IMR-90 (cell line): ENCODE data around the gene UPK2. TPM values are rescaled to one million over a fixed set of nuclear protein-coding genes. Genes with fewer than 3 reads are reported as not detected.

Experiments
- ATAC-seq: fragments of 200-7000 bp; cut with Tn5 transposase; 2 replicates; pipeline ENCODE4 v1.9.1; 2020; ENCODE audit warnings: low read depth, mild to moderate bottlenecking, moderate library complexity
- BruUV-seq: library from RNA; stranded (reverse); fragments of 400-500 nt; replicated peaks from 2 replicates; lab custom pipeline; 2021; lab: Mats Ljungman, UMichigan
- CTCF ChIA-PET: fragments of 300-600 bp; formaldehyde crosslinking; extraction: SDS; loops from one replicate; lab custom pipeline; 2021; ENCODE audit warnings: antibody characterized with exemption; lab: Yijun Ruan, JAX
- POLR2A ChIA-PET: fragments of 300-600 bp; sonication (Branson Sonifier 250); formaldehyde crosslinking; loops from one replicate; lab custom pipeline; 2022; ENCODE audit warnings: antibody characterized with exemption; ENCODE audit not compliant: unreplicated experiment; lab: Charles Lee
- DNase-seq: peaks from one replicate; pipeline ENCODE4 v3.0.0; 2013
- H2AFZ ChIP-seq: replicated peaks from 2 replicates; pipeline ENCODE3; 2013; ENCODE audit warnings: low read length, mild to moderate bottlenecking; ENCODE audit not compliant: poor library complexity
- H2AK5ac ChIP-seq: 2 replicates; pipeline ENCODE4 v1.6.1; 2013; ENCODE audit warnings: low read depth, low read length, inconsistent platforms
- H2AK9ac ChIP-seq: replicated peaks from 2 replicates; pipeline ENCODE3; 2013; ENCODE audit warnings: mild to moderate bottlenecking, low read depth, low read length, moderate library complexity; ENCODE audit not compliant: poor library complexity
- H2BK120ac ChIP-seq: 2 replicates; pipeline ENCODE4 v1.6.1; 2013; ENCODE audit warnings: low read depth, low read length, inconsistent platforms
- H2BK15ac ChIP-seq: 3 replicates; pipeline ENCODE4 v1.6.1; 2013; ENCODE audit warnings: low read depth, low read length, inconsistent platforms
- H2BK20ac ChIP-seq: 2 replicates; pipeline ENCODE4 v1.6.1; 2013; ENCODE audit warnings: low read depth, mild to moderate bottlenecking, inconsistent platforms, low read length, moderate library complexity
- H2BK5ac ChIP-seq: 2 replicates; pipeline ENCODE4 v1.6.1; 2013; ENCODE audit warnings: mild to moderate bottlenecking, low read depth, low read length, inconsistent platforms; ENCODE audit not compliant: poor library complexity, severe bottlenecking
- H3K14ac ChIP-seq: replicated peaks from 2 replicates; pipeline ENCODE4 v1.6.1; 2013; ENCODE audit warnings: low read depth, low read length, inconsistent platforms
- H3K18ac ChIP-seq: 2 replicates; pipeline ENCODE4 v1.6.1; 2013; ENCODE audit warnings: low read depth, low read length, control low read depth
- H3K23ac ChIP-seq: 2 replicates; pipeline ENCODE4 v1.6.1; 2013; ENCODE audit warnings: low read depth, low read length, inconsistent platforms
- H3K27ac ChIP-seq: 2 replicates; pipeline ENCODE4 v1.5.1; 2013; ENCODE audit warnings: mild to moderate bottlenecking, control low read depth, low read length; ENCODE audit not compliant: insufficient read depth
- H3K27me3 ChIP-seq: 2 replicates; pipeline ENCODE4 v1.6.1; 2013; ENCODE audit warnings: low read length; ENCODE audit not compliant: control insufficient read depth, insufficient read depth
- H3K36me3 ChIP-seq: 2 replicates; pipeline ENCODE4 v1.6.1; 2013; ENCODE audit warnings: low read length, mixed read lengths; ENCODE audit not compliant: control insufficient read depth, insufficient read depth
- H3K4ac ChIP-seq: 2 replicates; pipeline ENCODE4 v1.6.1; 2013; ENCODE audit warnings: low read depth, low read length, inconsistent platforms
- H3K4me1 ChIP-seq: 2 replicates; pipeline ENCODE4 v1.6.1; 2013; ENCODE audit warnings: low read length, mixed read lengths; ENCODE audit not compliant: control insufficient read depth, insufficient read depth
- H3K4me2 ChIP-seq: 2 replicates; pipeline ENCODE4 v1.6.1; 2013; ENCODE audit warnings: low read depth, mild to moderate bottlenecking, control low read depth, low read length, moderate library complexity
- H3K4me3 ChIP-seq: 2 replicates; pipeline ENCODE4 v1.5.1; 2013; ENCODE audit warnings: low read depth, mild to moderate bottlenecking, control low read depth, low read length, moderate library complexity; ENCODE audit not compliant: insufficient read depth
- H3K56ac ChIP-seq: 2 replicates; pipeline ENCODE4 v1.6.1; 2013; ENCODE audit warnings: low read length, inconsistent platforms; ENCODE audit not compliant: insufficient read depth; ENCODE audit errors: extremely low read depth
- H3K79me1 ChIP-seq, 2 experiments: 2 replicates each; pipeline ENCODE4 v1.6.1; 2013; ENCODE audit warnings: low read length in 2 of 2, inconsistent platforms in 1 of 2, low read depth in 1 of 2
- H3K9ac ChIP-seq: 2 replicates; pipeline ENCODE4 v1.6.1; 2013; ENCODE audit warnings: low read depth, low read length, control low read depth
- H3K9me1 ChIP-seq: 2 replicates; pipeline ENCODE4 v1.6.1; 2013; ENCODE audit warnings: low read length, inconsistent platforms; ENCODE audit not compliant: insufficient read depth
- H3K9me3 ChIP-seq: 2 replicates; pipeline ENCODE4 v1.6.1; 2013; ENCODE audit warnings: low read length; ENCODE audit not compliant: control insufficient read depth, insufficient read depth
- H4K20me1 ChIP-seq: 2 replicates; pipeline ENCODE4 v1.6.1; 2013; ENCODE audit warnings: low read length, inconsistent platforms; ENCODE audit not compliant: insufficient read depth
- H4K5ac ChIP-seq: 2 replicates; pipeline ENCODE4 v1.6.1; 2013; ENCODE audit warnings: mild to moderate bottlenecking, low read depth, low read length, control low read depth
- H4K8ac ChIP-seq, 2 experiments: 2 replicates each; pipeline ENCODE4 v1.6.1; 2013; ENCODE audit warnings: low read depth in 2 of 2, low read length in 2 of 2, control low read depth in 1 of 2, inconsistent platforms in 1 of 2
- H4K91ac ChIP-seq: 2 replicates; pipeline ENCODE4 v1.6.1; 2013; ENCODE audit warnings: low read depth, low read length, inconsistent platforms; ENCODE audit not compliant: insufficient read depth
- BHLHE40 ChIP-seq: fragments of 150-350 bp; IDR thresholded peaks from 2 replicates; pipeline ENCODE4 v1.6.1; 2016; ENCODE audit warnings: mild to moderate bottlenecking, low read depth, low read length
- CHD1 ChIP-seq: IDR thresholded peaks from 2 replicates; pipeline ENCODE4 v1.6.1; 2012; ENCODE audit warnings: low read depth, low read length, improper control_type of control experiment
- MAFK ChIP-seq: IDR thresholded peaks from 2 replicates; pipeline ENCODE4 v1.6.1; 2012; ENCODE audit warnings: low read depth, low read length, improper control_type of control experiment
- MAZ ChIP-seq: IDR thresholded peaks from 2 replicates; pipeline ENCODE4 v1.6.1; 2012; ENCODE audit warnings: low read depth, mild to moderate bottlenecking, low read length, improper control_type of control experiment, moderate library complexity, borderline replicate concordance
- MXI1 ChIP-seq: IDR thresholded peaks from 2 replicates; pipeline ENCODE4 v1.6.1; 2012; ENCODE audit warnings: low read depth, mild to moderate bottlenecking, low read length, moderate library complexity, borderline replicate concordance
- WGBS, 2 experiments: methylation state at CpG; one replicate each; pipeline versions ENCODE4 v1.1.5 to v1.1.7; 2013; ENCODE audit warnings: missing lambda C conversion rate in 2 of 2; ENCODE audit not compliant: insufficient read length in 1 of 2; ENCODE audit errors: extremely low coverage in 2 of 2; 5-methylcytosine and 5-hydroxymethylcytosine counted together
- dilution Hi-C: fragments of 300-500 bp; cut with HindIII; formaldehyde crosslinking; loops from one replicate; pipeline ENCODE4 v1.14.3; 2018; ENCODE audit warnings: low sequenced_read_pairs; ENCODE audit not compliant: unreplicated experiment
- in situ Hi-C: fragments of 300-500 bp; cut with MboI; formaldehyde crosslinking; loops from 3 replicates; pipeline ENCODE4 v1.14.3; 2019; ENCODE audit warnings: low sequenced_read_pairs, inconsistent platforms, mixed read lengths
- intact Hi-C: fragments of 100-400 bp; cut with micrococcal nuclease; formaldehyde crosslinking; loops from 2 replicates; pipeline ENCODE4 v1.10.0; 2022
- polyA plus RNA-seq, 3 experiments: library from polyadenylated mRNA; depleted of rRNA; stranded (reverse); fragments of >200 nt; gene quantifications; 2 replicates each; pipeline ENCODE4 v1.2.3, GENCODE V29; 2012; ENCODE audit warnings: low replicate concordance in 1 of 3
- total RNA-seq: library from RNA; depleted of rRNA; stranded (reverse); fragments of >200 nt; gene quantifications from 2 replicates; pipeline ENCODE4 v1.2.3, GENCODE V29; 2012

UPK2 gene
- total and polyA plus RNA-seq, 2 of the 4 experiments (the other 2 are of a cell fraction): 0.26 TPM; not detected in 1

DNA sequence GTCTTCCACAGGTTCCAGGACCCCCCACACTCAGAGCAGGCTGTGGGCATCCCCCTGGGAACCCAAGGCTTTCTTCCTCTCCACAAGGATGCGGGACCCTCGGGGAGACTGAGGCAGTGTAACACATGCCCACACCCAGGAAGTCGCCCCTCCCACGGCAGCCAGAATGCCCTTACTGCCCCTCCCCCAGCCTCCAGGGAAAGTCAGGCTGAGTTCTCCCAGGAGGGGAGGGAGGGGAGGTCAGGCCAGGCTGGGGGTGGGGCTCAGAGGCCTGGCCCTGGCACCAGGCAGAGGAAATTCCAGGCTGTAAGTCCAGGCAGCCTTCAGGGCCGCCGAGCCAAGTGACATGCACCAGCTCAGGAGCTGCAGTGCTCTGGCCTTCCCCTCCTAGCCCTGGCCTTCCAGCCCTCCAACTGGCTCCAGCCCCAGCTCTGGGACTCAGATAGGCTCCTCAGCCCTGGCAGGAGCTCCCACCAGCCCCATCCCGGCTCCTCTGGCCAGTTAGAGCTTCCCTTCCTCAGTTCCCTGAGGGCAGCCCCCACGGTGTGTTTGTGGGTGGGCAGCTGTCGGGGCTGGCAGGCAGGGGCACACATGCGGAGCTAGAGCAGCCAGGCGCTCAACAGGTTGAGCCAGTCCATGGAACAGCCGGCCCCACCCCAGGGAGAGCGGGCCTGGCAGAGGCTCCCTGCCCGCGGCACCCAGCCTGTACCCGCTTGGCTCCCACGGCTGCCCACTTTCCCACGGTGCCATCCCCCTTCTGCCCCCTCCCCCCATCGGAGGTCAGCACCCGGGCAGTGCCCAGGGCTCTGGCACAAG, 34.0 kb upstream of the UPK2 start:
- H3K23ac ChIP-seq: peak overlapping the region; percentile 99; the same call in 1 of the 2 replicates
- H3K18ac ChIP-seq: peak overlapping the region; percentile 33
- H2AFZ ChIP-seq: peak overlapping the region; percentile 35
- peak overlapping the region; percentile 34 to 75 for H4K8ac ChIP-seq
- no CpG with 5 or more reads among the region's 20 CpGs for WGBS, 2 experiments
- in situ Hi-C loops (no loop called here), dilution Hi-C loops (no loop called here), intact Hi-C loops (no loop called here)
- peak overlapping the region; percentile 92 for H2BK120ac ChIP-seq
- H3K36me3 ChIP-seq: no peaks in the 10 kb centered on the region
- no peaks in the 10 kb centered on the region for H3K27me3 ChIP-seq
- H2AK5ac ChIP-seq: peak overlapping the region; percentile 96
- ATAC-seq: peak; percentile 3
- H2BK5ac ChIP-seq: peak overlapping the region; percentile 92
- BruUV-seq: no TSS peak
- no peaks in the 10 kb centered on the region for H3K9me1 ChIP-seq
- H3K9ac ChIP-seq: peak overlapping the region; percentile 100
- H2BK20ac ChIP-seq: peak overlapping the region; percentile 79
- peak overlapping the region; percentile 96 for H4K91ac ChIP-seq
- H3K14ac ChIP-seq: peak overlapping the region; percentile 99
- H3K56ac ChIP-seq: peak overlapping the region; percentile 60
- H3K9me3 ChIP-seq: no peaks in the 10 kb centered on the region
- peaks cover 69% of the 10 kb centered on the region for H4K20me1 ChIP-seq
- peak overlapping the region; percentile 99 for H3K27ac ChIP-seq
- peak; percentile 56 for DNase-seq
- peak overlapping the region; percentile 91 for H3K4me2 ChIP-seq
- peak overlapping the region; percentile 31 for H4K5ac ChIP-seq
- peak overlapping the region; percentile 60; the same call in 2 of the 3 replicates for H2BK15ac ChIP-seq
- H3K79me1 ChIP-seq: peaks cover 8 to 51% of the 10 kb centered on the region in 2 experiments; a peak in 3 of 4 replicates
- H3K4me1 ChIP-seq: peaks cover 32% of the 10 kb centered on the region
- H3K4me3 ChIP-seq: peak overlapping the region; percentile 99
- peak overlapping the region; percentile 63 for H2AK9ac ChIP-seq
- ChIA-PET POLR2A (interaction anchor here (1.9 kb wide), 1 partner anchor 12 kb away, joined by 13 read pairs; no protein-coding TSS in a partner anchor), CTCF (interaction anchor here (1.0 to 1.6 kb wide), 3 partner anchors 13 to 303 kb away, joined by 3 to 4 read pairs (median 4); partner anchors contain the start of gene DDX6)
- peak overlapping the region; percentile 97 for H3K4ac ChIP-seq
- TF ChIP-seq MAFK (no peak), MXI1 (peak; percentile 38; the same call in 1 of the 2 replicates), CHD1 (no peak), MAZ (peak; percentile 77; the same call in 1 of the 2 replicates), BHLHE40 (no peak)
